H1 (cell line): ENCODE results near the gene CDKN2A. TPM values are rescaled to one million over a fixed set of nuclear protein-coding genes. Genes with fewer than 3 reads are reported as not detected.

Source experiments
- CTCF ChIA-PET: fragments of 300-600 bp; sonication (Branson Sonifier 250); formaldehyde crosslinking; loops from one replicate; lab custom pipeline; 2021; ENCODE audit not compliant: partially characterized antibody; lab: Charles Lee
- POLR2A ChIA-PET: fragments of 300-600 bp; sonication (Branson Sonifier 250); formaldehyde crosslinking; loops from one replicate; lab custom pipeline; 2021; ENCODE audit warnings: inconsistent platforms; ENCODE audit not compliant: partially characterized antibody; lab: Charles Lee
- DNase-seq, 2 experiments: peaks; one replicate each; pipeline versions ENCODE4 v3.0.0 to v3.0.0-alpha.2; 2010 to 2022; ENCODE audit warnings: low spot score in 2 of 2, low read depth in 1 of 2, mixed read lengths in 1 of 2
- FAIRE-seq: peaks from 2 replicates; lab custom pipeline; 2011; peaks lifted over from hg19 to GRCh38; lab: Jason Lieb, UNC
- H2AFZ ChIP-seq: 2 replicates; pipeline ENCODE4 v1.8.1; 2012; ENCODE audit warnings: low read length, inconsistent platforms
- H2AK5ac ChIP-seq: 2 replicates; pipeline ENCODE4 v1.6.1; 2013; ENCODE audit warnings: low read depth, low read length
- H2BK120ac ChIP-seq: replicated peaks from 2 replicates; pipeline ENCODE3; 2013; ENCODE audit warnings: low read depth, low read length, inconsistent platforms
- H2BK12ac ChIP-seq: 2 replicates; pipeline ENCODE4 v1.6.1; 2013; ENCODE audit warnings: low read depth, low read length
- H2BK15ac ChIP-seq: 2 replicates; pipeline ENCODE4 v1.6.1; 2013; ENCODE audit warnings: low read length
- H2BK20ac ChIP-seq: 2 replicates; pipeline ENCODE4 v1.6.1; 2013; ENCODE audit warnings: low read length
- H2BK5ac ChIP-seq: 2 replicates; pipeline ENCODE4 v1.6.1; 2013; ENCODE audit warnings: low read depth, low read length
- H3K14ac ChIP-seq: 2 replicates; pipeline ENCODE4 v1.6.1; 2013; ENCODE audit warnings: inconsistent platforms; ENCODE audit not compliant: insufficient read length
- H3K18ac ChIP-seq: 2 replicates; pipeline ENCODE4 v1.6.1; 2013; ENCODE audit warnings: low read length; ENCODE audit errors: extremely low read depth
- H3K23ac ChIP-seq: 2 replicates; pipeline ENCODE4 v1.6.1; 2013; ENCODE audit warnings: inconsistent platforms; ENCODE audit not compliant: insufficient read length
- H3K23me2 ChIP-seq: 2 replicates; pipeline ENCODE4 v1.6.1; 2013; ENCODE audit warnings: low read depth, low read length
- H3K27ac ChIP-seq: 2 replicates; pipeline ENCODE4 v1.6.1; 2011; ENCODE audit warnings: low read depth, low read length, inconsistent platforms
- H3K27me3 ChIP-seq, 4 experiments: replicated peaks in 1 of 4; 1 replicate in 1 of 4; 2 replicates in 3 of 4; pipeline versions ENCODE4 v1.6.1 to v1.8.1; 2011 to 2013; ENCODE audit warnings: low read length in 3 of 4, mild to moderate bottlenecking in 3 of 4, inconsistent platforms in 2 of 4, mixed read lengths in 2 of 4, moderate library complexity in 1 of 4; ENCODE audit not compliant: control insufficient read depth in 3 of 4, insufficient read depth in 3 of 4; ENCODE audit errors: extremely low read depth in 1 of 4
- H3K36me3 ChIP-seq, 4 experiments: 2 replicates each; pipeline versions ENCODE4 v1.6.1 to v1.8.1; 2011 to 2013; ENCODE audit warnings: mild to moderate bottlenecking in 4 of 4, low read length in 3 of 4, moderate library complexity in 2 of 4, control low read depth in 1 of 4, inconsistent platforms in 1 of 4; ENCODE audit not compliant: insufficient read depth in 4 of 4, control insufficient read depth in 2 of 4
- H3K4ac ChIP-seq: replicated peaks from 2 replicates; pipeline ENCODE3; 2013; ENCODE audit warnings: low read length, low read depth, mixed read lengths, inconsistent platforms; ENCODE audit not compliant: insufficient read length
- H3K4me1 ChIP-seq, 4 experiments: replicated peaks in 1 of 4; 1 replicate in 1 of 4; 2 replicates in 3 of 4; pipeline versions ENCODE4 v1.6.1 to v1.8.1; 2011 to 2013; ENCODE audit warnings: low read length in 3 of 4, inconsistent platforms in 2 of 4, mixed read lengths in 1 of 4; ENCODE audit not compliant: insufficient read depth in 4 of 4, control insufficient read depth in 3 of 4
- H3K4me2 ChIP-seq, 2 experiments: 2 replicates each; pipeline versions ENCODE4 v1.6.1 to v1.8.1; 2011 to 2013; ENCODE audit warnings: low read depth in 2 of 2, low read length in 2 of 2, control low read depth in 1 of 2, inconsistent platforms in 1 of 2, mild to moderate bottlenecking in 1 of 2; ENCODE audit not compliant: insufficient read depth in 1 of 2
- H3K4me3 ChIP-seq, 4 experiments: fragments of 200-600, 300-600 bp in 1 of 4; sonication (generic), shearing (Covaris generic), sonication (Bioruptor Twin) in 1 of 4; 2 replicates each; pipeline versions ENCODE4 v1.5.1 to v1.8.1; 2011 to 2016; ENCODE audit warnings: low read length in 4 of 4, low read depth in 3 of 4, control low read depth in 2 of 4, inconsistent platforms in 2 of 4, mild to moderate bottlenecking in 2 of 4, mixed read lengths in 1 of 4, moderate library complexity in 1 of 4; ENCODE audit not compliant: insufficient read depth in 2 of 4; ENCODE audit errors: extremely low read depth in 1 of 4
- H3K56ac ChIP-seq: replicated peaks from 2 replicates; pipeline ENCODE3; 2013; ENCODE audit warnings: low read depth, mild to moderate bottlenecking, mixed read lengths, low read length, inconsistent platforms; ENCODE audit not compliant: insufficient read length
- H3K79me1 ChIP-seq: 2 replicates; pipeline ENCODE4 v1.6.1; 2013; ENCODE audit warnings: low read depth, low read length, control low read depth
- H3K79me2 ChIP-seq, 2 experiments: 2 replicates each; pipeline versions ENCODE4 v1.6.1 to v1.8.1; 2012 to 2013; ENCODE audit warnings: low read length in 2 of 2, mild to moderate bottlenecking in 2 of 2, inconsistent platforms in 1 of 2; ENCODE audit not compliant: insufficient read depth in 2 of 2, control insufficient read depth in 1 of 2
- H3K9ac ChIP-seq, 4 experiments: replicated peaks in 1 of 4; 1 replicate in 1 of 4; 2 replicates in 3 of 4; pipeline versions ENCODE4 v1.6.1 to v1.8.1; 2011 to 2013; ENCODE audit warnings: low read depth in 3 of 4, low read length in 3 of 4, control low read depth in 2 of 4, mild to moderate bottlenecking in 2 of 4, moderate library complexity in 2 of 4, inconsistent platforms in 1 of 4; ENCODE audit errors: extremely low read depth in 1 of 4
- H3K9me3 ChIP-seq, 2 experiments: 2 replicates each; pipeline versions ENCODE4 v1.6.1 to v1.8.1; 2012 to 2013; ENCODE audit warnings: mild to moderate bottlenecking in 2 of 2, moderate library complexity in 2 of 2, control low read depth in 1 of 2, inconsistent platforms in 1 of 2, low read depth in 1 of 2, low read length in 1 of 2, mixed read lengths in 1 of 2; ENCODE audit not compliant: insufficient read depth in 2 of 2
- H4K20me1 ChIP-seq, 2 experiments: replicated peaks in 1 of 2; 2 replicates each; pipeline versions ENCODE3 to v1.8.1; 2011 to 2013; ENCODE audit warnings: inconsistent platforms in 2 of 2, low read length in 2 of 2, mild to moderate bottlenecking in 1 of 2; ENCODE audit not compliant: insufficient read depth in 2 of 2, control insufficient read depth in 1 of 2
- H4K5ac ChIP-seq: 2 replicates; pipeline ENCODE4 v1.6.1; 2013; ENCODE audit warnings: low read length, low read depth, mixed read lengths, inconsistent platforms; ENCODE audit not compliant: insufficient read length
- H4K8ac ChIP-seq: 2 replicates; pipeline ENCODE4 v1.8.0; 2013; ENCODE audit warnings: mild to moderate bottlenecking, moderate library complexity, low read length, inconsistent platforms; ENCODE audit not compliant: insufficient read depth; ENCODE audit errors: extremely low read depth
- H4K91ac ChIP-seq: replicated peaks from 2 replicates; pipeline ENCODE3; 2013; ENCODE audit warnings: low read length, mixed read lengths, inconsistent platforms; ENCODE audit not compliant: insufficient read length
- TAF1 ChIP-seq: IDR thresholded peaks from 2 replicates; pipeline ENCODE4 v1.6.1; 2011; ENCODE audit warnings: mild to moderate bottlenecking, low read depth, low read length
- TAF7 ChIP-seq: optimal IDR thresholded peaks from 2 replicates; pipeline ENCODE3; 2011; ENCODE audit warnings: low read depth, mild to moderate bottlenecking, inconsistent platforms, low read length, moderate library complexity, borderline replicate concordance
- whole genome bisulfite sequencing, 2 experiments: shearing (Covaris generic) in 1 of 2; methylation state at CpG; one replicate each; pipeline versions ENCODE4 v1.1.6 to v1.1.7; 2013 to 2015; ENCODE audit warnings: low lambda C conversion rate in 2 of 2, mixed read lengths in 2 of 2, inconsistent platforms in 1 of 2, low coverage in 1 of 2, missing lambda C conversion rate in 1 of 2; ENCODE audit not compliant: insufficient replicate concordance in 2 of 2, insufficient coverage in 1 of 2, insufficient read length in 1 of 2; ENCODE audit errors: extremely low coverage in 1 of 2, missing lambda C conversion rate in 1 of 2; 5-methylcytosine and 5-hydroxymethylcytosine counted together
- polyA plus RNA-seq, 7 experiments: library from polyadenylated mRNA; depleted of rRNA in 3 of 7; stranded (reverse) in 5 of 7; unstranded in 2 of 7; fragments of >200 nt in 5 of 7; fragments of 200-250 nt in 2 of 7; gene quantifications; 1 replicate in 5 of 7; 2 replicates in 1 of 7; 4 replicates in 1 of 7; pipeline versions ENCODE4 v1.2.1 to v1.2.3, GENCODE V29; 2011 to 2013; ENCODE audit warnings: missing spikeins in 2 of 7, mixed read lengths in 2 of 7
- total RNA-seq: library from RNA; stranded (reverse); fragmentation: NEBNext Ultra II Directional; extraction: Animal tissue kit (Norgen Biotek cat#: 25700); gene quantifications from 2 replicates; pipeline ENCODE4 v1.2.1, GENCODE V29; 2021

CDKN2A gene
- total and polyA plus RNA-seq, 2 of the 8 experiments (the other 6 are each of a cell fraction or from before 2014, with no cell fraction given): 0.51 to 0.73 TPM

GRCh38 chr9:21943464-21943863, 50.7 kb downstream of the CDKN2A start:
- Histone ChIP-seq H3K4me3 (no peak overlapping the region), H3K18ac (no peak overlapping the region)
- CTCF ChIA-PET: interaction anchor here (1.0 kb wide), 1 partner anchor 129 kb away, joined by 3 read pairs; no protein-coding TSS in a partner anchor

More at GRCh38 chr9:21943464-21943863, 50.7 kb downstream of the CDKN2A start:
- Histone ChIP-seq H3K27me3 (no peaks in the 10 kb centered on the region), H2BK20ac (no peak overlapping the region), H2BK12ac (no peak overlapping the region), H4K5ac (no peak overlapping the region), H2BK15ac (no peak overlapping the region), H2AK5ac (no peak overlapping the region), H3K56ac (no peak overlapping the region), H3K9ac (no peak overlapping the region), H3K79me2 (no peaks in the 10 kb centered on the region), H4K8ac (no peak overlapping the region), H2BK5ac (no peak overlapping the region), H3K36me3 (no peaks in the 10 kb centered on the region), H3K23me2 (no peaks in the 10 kb centered on the region), H3K23ac (no peak overlapping the region), H4K91ac (no peak overlapping the region), H4K20me1 (no peaks in the 10 kb centered on the region), H3K79me1 (no peaks in the 10 kb centered on the region), H3K4me2 (no peak overlapping the region), H2AFZ (no peak overlapping the region), H3K4me1 (no peaks in the 10 kb centered on the region; a peak in 1 of 7 replicates), H3K27ac (no peak overlapping the region), H3K9me3 (no peaks in the 10 kb centered on the region), H2BK120ac (no peak overlapping the region), H3K4ac (no peak overlapping the region), H3K14ac (no peak overlapping the region)
- no peak for TF ChIP-seq TAF1
- TF ChIP-seq TAF7: no peak
- DNase-seq (no peak), FAIRE-seq (no peak)
- 81% methylated on average over 4 of the region's 4 CpGs; no CpG with 5 or more reads in 1 of the 2 experiments for WGBS, 2 experiments
- POLR2A ChIA-PET: no interaction called here
